GM18858 (cell line): Measurements from ENCODE around the gene CCDC191.

Source experiments
- ATAC-seq: cut with Tn5 transposase; IDR thresholded peaks from one replicate; pipeline ENCODE4 v1.9.1; 2021; ENCODE audit not compliant: unreplicated experiment

The CCDC191 gene

GRCh38 chr3:114058646-114059045, 2.3 kb upstream of the CCDC191 start:
- no peak for ATAC-seq

DNA sequence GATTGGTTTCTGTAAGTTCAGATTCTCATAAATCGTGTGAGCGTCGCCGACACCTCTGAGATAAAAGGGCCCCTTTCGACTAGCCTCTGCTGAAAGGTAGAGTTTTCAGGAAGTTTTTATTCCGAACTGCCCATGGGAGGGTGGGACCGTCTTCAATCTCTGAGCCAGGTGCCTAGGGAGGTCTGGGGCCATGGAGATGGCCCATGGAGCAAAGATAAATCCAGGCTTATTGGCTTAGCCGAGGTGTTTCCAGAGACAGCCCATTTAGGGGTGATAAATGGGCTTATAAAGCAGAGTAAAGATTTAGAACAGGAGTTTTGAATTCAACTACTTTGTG, 653 bp upstream of the CCDC191 start:
- ATAC-seq, result no peak

DNA sequence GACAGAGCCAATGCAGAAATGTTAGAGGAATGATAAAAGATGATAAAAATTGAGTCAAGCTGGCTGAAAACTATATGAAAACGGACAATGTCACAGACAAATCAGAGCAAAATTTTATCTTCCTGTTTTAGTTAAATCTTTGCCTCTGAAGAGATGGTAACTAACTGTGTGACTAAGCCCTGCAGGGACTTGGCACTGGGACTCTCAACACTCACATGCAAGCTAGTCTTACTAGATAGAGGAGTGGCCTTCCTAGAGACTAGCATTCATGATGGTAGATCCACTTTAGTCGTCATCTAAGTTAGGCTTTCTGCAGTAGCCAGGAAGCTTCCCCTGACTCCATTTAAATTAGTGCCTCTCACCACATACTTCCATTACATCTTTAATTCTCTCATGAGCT, 4.1 kb downstream of the CCDC191 start:
- ATAC-seq, result no peak

- no peak for ATAC-seq
Observed at GRCh38 chr3:114043205-114043604, 13.1 kb downstream of the CCDC191 start.

DNA sequence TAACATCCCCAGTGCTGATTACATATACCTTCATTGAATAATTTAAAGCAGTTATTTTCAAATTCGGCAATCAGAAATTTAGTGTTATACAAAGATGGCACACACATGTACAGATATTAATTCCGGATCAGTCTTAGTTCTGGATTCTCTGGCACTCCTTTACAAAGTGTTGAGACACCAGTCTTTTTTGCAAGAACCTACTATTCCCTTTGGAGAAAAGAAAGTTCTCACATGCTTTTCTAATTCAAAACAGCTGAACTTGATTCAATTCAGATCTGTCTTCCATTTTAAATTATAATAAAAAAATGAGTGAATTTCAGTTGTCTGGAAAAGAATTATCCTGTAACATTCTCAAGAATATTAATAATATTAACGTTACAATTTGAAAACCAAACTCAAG, 20.4 kb downstream of the CCDC191 start:
- no peak for ATAC-seq

DNA sequence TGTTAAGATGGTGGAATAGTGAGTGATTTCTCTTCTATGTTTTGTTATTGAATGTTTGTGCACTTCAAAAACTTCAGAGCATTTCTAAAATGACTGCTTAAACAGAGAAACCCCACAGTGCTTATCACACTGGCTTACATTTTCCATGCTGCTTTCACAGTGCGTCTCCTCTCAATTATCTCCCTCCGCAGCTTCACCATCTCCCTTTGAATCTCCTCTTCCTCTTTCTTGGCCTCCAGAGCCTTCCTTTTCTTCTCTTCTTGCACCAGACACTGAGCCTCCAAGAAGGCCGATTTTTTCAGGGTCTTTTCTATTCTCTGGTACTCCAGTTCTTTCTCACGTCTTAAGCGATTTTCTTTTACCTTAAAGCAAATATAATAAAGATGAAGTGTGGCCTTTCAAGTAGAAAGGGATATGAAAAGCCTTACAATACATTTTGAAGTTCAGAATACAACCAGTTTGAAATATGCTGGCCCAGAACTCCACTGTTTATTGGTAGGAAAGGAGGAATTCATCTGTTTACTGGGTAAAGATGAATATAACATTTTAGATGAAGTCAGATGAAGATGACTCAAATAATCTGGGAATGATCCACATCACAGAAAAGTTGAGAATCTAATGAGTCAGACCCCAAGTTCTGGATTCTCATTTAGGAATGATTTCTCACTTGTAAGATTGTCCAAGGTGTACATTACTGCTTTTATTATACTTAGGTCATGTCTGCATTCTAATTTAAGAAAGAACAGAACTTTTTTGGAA, 21.4 kb downstream of the CCDC191 start:
- no peak for ATAC-seq

DNA sequence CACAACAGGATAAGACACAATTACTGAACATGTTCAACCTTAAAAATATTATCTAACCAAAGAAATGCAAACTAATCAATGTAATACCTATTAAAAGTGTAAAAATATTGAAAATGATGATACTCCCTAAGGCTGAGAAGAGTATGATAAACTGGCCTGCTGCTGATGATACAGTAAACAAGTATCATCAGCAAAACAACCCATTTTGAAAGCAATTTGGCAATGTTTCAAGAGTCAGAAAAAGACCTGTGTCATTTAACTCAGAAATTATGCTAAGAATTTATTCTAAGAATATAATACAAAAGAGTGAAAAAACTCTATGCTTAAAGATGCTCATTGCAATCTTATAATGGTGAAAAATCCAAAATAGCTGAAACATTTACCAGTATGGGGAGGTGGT, 22.1 kb downstream of the CCDC191 start:
- ATAC-seq, result no peak

DNA sequence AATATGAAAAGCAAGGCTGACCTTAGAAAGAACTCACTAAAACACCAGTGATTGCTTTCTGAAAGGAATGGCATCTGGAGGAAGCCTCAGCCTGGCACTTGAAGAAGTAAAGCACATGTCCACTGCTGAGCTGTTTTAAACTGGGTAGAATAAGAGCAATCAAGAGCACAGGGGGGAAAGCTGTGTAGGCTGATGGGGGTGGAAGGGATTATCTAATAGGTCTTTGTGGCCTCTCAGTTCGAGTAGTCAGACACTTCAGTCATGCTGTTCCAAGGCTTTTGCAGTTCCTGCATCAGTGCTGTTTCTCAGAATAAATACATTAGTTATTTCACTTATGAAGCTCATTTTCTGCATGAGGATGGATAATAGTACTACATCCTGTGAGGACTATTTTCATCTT, 22.6 kb downstream of the CCDC191 start:
- no peak for ATAC-seq

- no peak for ATAC-seq
Observed at GRCh38 chr3:114026331-114026730, 30.0 kb downstream of the CCDC191 start.

DNA sequence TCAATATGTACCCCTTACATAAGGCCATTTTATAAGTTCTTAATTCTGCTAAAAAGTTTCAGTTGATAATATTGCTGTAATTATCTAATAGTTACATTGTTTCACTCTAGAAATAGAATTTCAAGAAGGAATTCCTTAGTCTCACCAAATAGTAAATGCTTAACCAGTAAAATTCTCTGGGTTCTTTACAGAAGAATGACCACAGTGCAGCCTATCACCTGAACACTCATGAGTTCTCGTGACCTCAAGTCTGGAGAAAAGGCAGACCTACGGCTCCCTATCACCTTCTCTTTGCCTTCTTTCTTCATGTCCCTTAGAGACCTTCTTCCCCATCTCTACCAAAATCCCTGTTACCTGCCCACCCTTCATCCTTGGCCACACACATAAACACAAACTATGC, 30.9 kb downstream of the CCDC191 start:
- no peak for ATAC-seq

GRCh38 chr3:114022145-114022802, 34.1 kb downstream of the CCDC191 start:
- no peak for ATAC-seq

DNA sequence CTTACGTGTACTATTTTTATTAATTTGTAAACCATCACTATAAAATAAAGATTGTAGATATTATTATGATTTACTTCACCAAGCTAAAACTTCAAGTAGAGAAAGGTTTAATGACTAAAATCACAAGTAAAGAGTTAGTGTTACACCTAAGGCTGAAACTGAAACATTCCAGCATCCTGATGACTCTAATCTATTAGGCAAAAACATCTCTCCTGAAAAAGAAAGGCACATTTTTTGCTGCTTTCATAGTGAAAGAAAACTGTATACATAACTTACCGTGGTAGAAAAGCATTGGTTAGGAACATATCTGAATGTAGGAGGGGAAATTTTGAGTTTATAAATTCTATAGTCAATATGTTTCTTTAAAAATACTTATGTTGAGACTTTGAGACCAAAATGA, 35.4 kb downstream of the CCDC191 start:
- no peak for ATAC-seq

DNA sequence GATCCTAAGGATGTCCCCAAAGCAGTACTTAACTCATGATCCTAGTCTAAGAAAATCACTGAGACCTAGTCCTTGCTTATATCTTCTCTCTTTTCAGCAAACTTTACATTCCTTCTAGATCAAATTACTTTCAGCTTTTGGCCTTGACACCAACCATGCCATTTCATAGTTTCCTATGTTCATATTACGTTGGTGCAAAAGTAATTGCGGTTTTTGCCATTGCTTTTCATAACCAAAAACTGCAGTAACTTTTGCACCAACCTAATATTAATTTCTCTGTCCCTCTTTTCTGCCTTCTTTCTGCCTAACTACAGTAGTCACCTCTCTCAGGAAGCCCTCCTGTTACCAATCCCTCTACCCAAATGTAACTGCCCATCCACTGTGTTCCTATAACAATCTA, 36.8 kb downstream of the CCDC191 start:
- no peak for ATAC-seq

GRCh38 chr3:114014211-114014610, 42.1 kb downstream of the CCDC191 start:
- no peak for ATAC-seq

DNA sequence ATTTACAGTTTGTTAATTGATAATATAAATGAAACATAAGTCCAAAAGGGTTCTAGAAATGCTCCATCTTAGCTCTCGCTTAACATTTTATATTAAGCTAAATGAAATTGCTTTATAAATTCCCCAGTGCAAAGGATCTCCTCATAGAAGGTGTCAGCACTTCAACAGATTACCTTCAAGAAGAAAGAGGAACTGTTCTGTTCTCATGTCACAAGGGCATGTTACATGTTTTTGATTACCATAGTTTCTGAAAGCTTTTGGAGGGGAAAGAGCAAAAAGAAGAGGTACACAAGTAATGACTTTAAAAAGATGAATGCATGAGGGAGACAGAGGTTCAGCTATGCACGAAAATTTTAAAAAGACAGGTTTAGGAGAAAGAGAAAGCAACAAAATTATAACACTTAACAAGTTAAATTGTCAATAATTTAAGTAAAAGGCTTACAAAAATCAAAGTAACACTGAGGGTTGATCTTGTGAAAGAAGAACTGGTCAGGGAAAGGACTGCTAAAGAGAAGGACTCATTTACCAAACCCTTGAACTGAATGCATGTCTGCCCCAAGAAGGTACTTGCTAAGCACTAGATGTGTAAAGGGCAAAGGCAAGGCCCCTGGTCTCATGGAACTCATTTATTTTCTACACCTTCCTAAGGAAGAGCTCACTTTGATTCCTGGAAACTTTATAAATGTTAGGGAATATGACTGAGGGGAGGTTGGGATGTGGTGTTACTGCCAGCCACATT, 45.1 kb downstream of the CCDC191 start:
- peak; percentile 75 for ATAC-seq

GRCh38 chr3:114005481-114005880, 50.8 kb downstream of the CCDC191 start:
- ATAC-seq, result peak; percentile 95

DNA sequence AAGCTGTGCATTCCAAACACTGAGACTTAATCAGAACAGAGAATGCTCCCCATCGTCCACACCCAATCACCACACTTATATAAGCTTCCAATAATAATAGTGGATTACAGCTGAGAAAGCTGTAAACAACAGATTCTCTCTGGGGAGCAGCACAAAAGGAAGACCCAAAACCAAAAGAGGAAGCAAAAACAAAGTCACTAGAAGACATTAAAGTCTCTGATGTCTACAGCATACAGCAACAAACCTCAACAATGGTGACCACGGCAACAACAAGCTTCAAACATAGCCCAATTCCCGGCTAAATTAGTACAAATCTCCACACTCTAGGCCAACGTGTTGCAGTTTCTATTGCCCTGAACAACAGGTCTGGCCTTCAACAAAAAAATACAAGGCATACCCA, 70.8 kb downstream of the CCDC191 start:
- peak; percentile 85 for ATAC-seq

- ATAC-seq, result no peak
Observed at GRCh38 chr3:113983544-113983943, 72.8 kb downstream of the CCDC191 start.

GRCh38 chr3:113981803-113982202, 74.5 kb downstream of the CCDC191 start:
- no peak for ATAC-seq

DNA sequence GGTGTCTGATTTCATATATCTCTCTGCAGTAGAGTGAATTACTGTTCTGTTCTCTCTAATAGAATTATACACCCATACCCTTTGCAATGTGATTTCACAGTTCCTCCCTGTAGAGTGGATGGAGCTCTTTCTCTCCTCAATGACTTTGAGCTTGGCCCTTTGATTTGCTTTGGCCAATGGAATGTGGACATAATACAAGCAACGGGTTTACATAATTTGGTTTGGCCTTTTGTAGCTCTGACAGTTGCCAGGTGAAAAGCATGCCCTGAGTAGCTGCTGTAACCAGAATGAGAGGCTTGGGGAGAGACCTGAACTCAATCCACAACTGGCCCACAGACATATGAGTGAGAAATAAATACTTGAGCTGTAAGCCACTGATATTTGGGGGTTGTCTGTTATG, 76.4 kb downstream of the CCDC191 start:
- ATAC-seq, result no peak

DNA sequence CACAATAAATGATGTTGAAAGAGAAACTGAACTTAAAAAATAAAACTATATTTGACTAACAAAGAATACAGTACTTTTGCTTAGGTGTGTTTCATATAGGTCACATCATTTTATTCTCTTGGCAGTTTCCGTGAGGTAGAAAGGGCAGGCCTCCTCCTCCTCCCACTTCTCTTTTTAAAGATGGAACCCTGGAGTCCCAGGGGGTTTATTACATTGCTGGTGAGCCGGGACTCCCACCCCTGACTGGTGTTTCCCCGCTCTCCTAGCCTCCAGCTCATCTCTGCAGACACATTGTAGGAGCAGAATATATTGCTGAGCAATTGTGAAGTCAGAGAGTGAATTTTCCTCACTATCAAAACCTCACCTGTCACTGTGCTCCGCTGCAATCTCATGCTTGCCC, 78.5 kb downstream of the CCDC191 start:
- no peak for ATAC-seq

DNA sequence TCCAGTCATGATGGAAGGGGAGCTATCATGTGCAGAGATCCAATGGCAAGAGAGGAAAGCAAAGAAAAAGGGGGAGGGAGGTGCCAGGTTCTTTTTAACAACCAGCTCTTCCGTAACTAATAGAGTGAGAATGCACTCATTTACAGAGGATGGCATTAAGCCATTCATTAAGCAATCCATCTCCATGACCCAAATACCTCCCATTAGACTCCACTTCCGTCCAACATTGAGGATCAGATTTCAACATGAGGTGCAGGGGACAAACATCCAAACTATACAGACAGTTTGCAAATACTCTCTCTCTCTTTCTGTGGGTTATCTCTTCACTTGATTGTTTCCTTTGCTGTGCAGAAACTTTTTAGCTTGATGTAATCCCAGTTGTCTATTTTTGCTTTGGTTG, 87.3 kb downstream of the CCDC191 start:
- no peak for ATAC-seq
